ENCODE data around the gene COX4I2.
"Not testable (repeated sequence)": the region's sequence is repeated elsewhere in the genome, so short reads cannot be mapped to it uniquely, and the experiment has no call there.

COX4I2 gene

GRCh38 chr20:31643522-31643921 is 5.8 kb downstream of the COX4I2 start:
- no peak overlapping the region for H3K4me2 ChIP-seq (ENCODE audit: low read length)
- no peaks in the 10 kb centered on the region for H3K79me2 ChIP-seq (ENCODE audit: insufficient read depth, low read length)
- H3K9ac ChIP-seq (ENCODE audit: low read length), result no peak overlapping the region
- no peaks in the 10 kb centered on the region for H3K36me3 ChIP-seq (ENCODE audit: insufficient read depth, low read length)
- TF ChIP-seq CTCF (IDR thresholded peaks at IDR 0.05; ENCODE audit: low read length) (no peak), EZH2 (IDR thresholded peaks at IDR 0.05; ENCODE audit: borderline replicate concordance, low read length) (no peak)
- no peaks in the 10 kb centered on the region for H4K20me1 ChIP-seq (ENCODE audit: insufficient read depth, low read length)
- no peak overlapping the region for H3K4me3 ChIP-seq (ENCODE audit: low read depth, low read length, poor library complexity, severe bottlenecking)
- H3K27ac ChIP-seq (ENCODE audit: low read depth, low read length, poor library complexity, severe bottlenecking), result no peak overlapping the region
- no peak overlapping the region for H2AFZ ChIP-seq (ENCODE audit: low read length)
- no peaks in the 10 kb centered on the region for H3K9me3 ChIP-seq (ENCODE audit: low read length)
- no peaks in the 10 kb centered on the region for H3F3A ChIP-seq (ENCODE audit: insufficient read depth, low read length)
- H3K4me1 ChIP-seq (ENCODE audit: insufficient read depth, low read length, severe bottlenecking), result no peaks in the 10 kb centered on the region
- no peaks in the 10 kb centered on the region for H3K9me2 ChIP-seq (ENCODE audit: low read depth, low read length)
- peaks cover 6% of the 10 kb centered on the region; the same call in 1 of the 2 replicates for H3K27me3 ChIP-seq (ENCODE audit: insufficient read depth, low read length)

GRCh38 chr20:31644701-31645100 is 7.0 kb downstream of the COX4I2 start:
- Histone ChIP-seq H2AFZ (ENCODE audit: low read length) (no peak overlapping the region), H4K20me1 (ENCODE audit: insufficient read depth, low read length) (no peaks in the 10 kb centered on the region), H3K27ac (ENCODE audit: low read depth, low read length, poor library complexity, severe bottlenecking) (no peak overlapping the region), H3K9me2 (ENCODE audit: low read depth, low read length) (no peaks in the 10 kb centered on the region), H3K36me3 (ENCODE audit: insufficient read depth, low read length) (no peaks in the 10 kb centered on the region), H3K4me1 (ENCODE audit: insufficient read depth, low read length, severe bottlenecking) (no peaks in the 10 kb centered on the region), H3K79me2 (ENCODE audit: insufficient read depth, low read length) (no peaks in the 10 kb centered on the region), H3F3A (ENCODE audit: insufficient read depth, low read length) (no peaks in the 10 kb centered on the region), H3K9me3 (ENCODE audit: low read length) (no peaks in the 10 kb centered on the region), H3K9ac (ENCODE audit: low read length) (no peak overlapping the region), H3K27me3 (ENCODE audit: insufficient read depth, low read length) (peaks cover 6% of the 10 kb centered on the region; the same call in 1 of the 2 replicates), H3K4me2 (ENCODE audit: low read length) (no peak overlapping the region), H3K4me3 (ENCODE audit: low read depth, low read length, poor library complexity, severe bottlenecking) (no peak overlapping the region)
- TF ChIP-seq EZH2 (IDR thresholded peaks at IDR 0.05; ENCODE audit: borderline replicate concordance, low read length) (no peak), CTCF (IDR thresholded peaks at IDR 0.05; ENCODE audit: low read length) (no peak)

GRCh38 chr20:31648104-31648503 is 10.4 kb downstream of the COX4I2 start:
- H3K27me3 ChIP-seq (ENCODE audit: insufficient read depth, low read length); H3K4me1 ChIP-seq (ENCODE audit: insufficient read depth, low read length, severe bottlenecking); H2AFZ ChIP-seq (ENCODE audit: low read length); H3K9me2 ChIP-seq (ENCODE audit: low read depth, low read length); H3K9ac ChIP-seq (ENCODE audit: low read length); H3K4me2 ChIP-seq (ENCODE audit: low read length); H4K20me1 ChIP-seq (ENCODE audit: insufficient read depth, low read length); H3K79me2 ChIP-seq (ENCODE audit: insufficient read depth, low read length); H3K27ac ChIP-seq (ENCODE audit: low read depth, low read length, poor library complexity, severe bottlenecking); H3K36me3 ChIP-seq (ENCODE audit: insufficient read depth, low read length); H3K4me3 ChIP-seq (ENCODE audit: low read depth, low read length, poor library complexity, severe bottlenecking); H3K9me3 ChIP-seq (ENCODE audit: low read length); H3F3A ChIP-seq (ENCODE audit: insufficient read depth, low read length): not testable (repeated sequence)

GRCh38 chr20:31652917-31653396 is 15.2 kb downstream of the COX4I2 start:
- Histone ChIP-seq H3F3A (ENCODE audit: insufficient read depth, low read length) (no peaks in the 10 kb centered on the region), H3K27ac (ENCODE audit: low read depth, low read length, poor library complexity, severe bottlenecking) (no peak overlapping the region), H3K27me3 (ENCODE audit: insufficient read depth, low read length) (no peaks in the 10 kb centered on the region), H2AFZ (ENCODE audit: low read length) (no peak overlapping the region), H3K4me2 (ENCODE audit: low read length) (no peak overlapping the region), H3K4me3 (ENCODE audit: low read depth, low read length, poor library complexity, severe bottlenecking) (no peak overlapping the region), H3K9ac (ENCODE audit: low read length) (no peak overlapping the region), H3K9me2 (ENCODE audit: low read depth, low read length) (no peaks in the 10 kb centered on the region), H4K20me1 (ENCODE audit: insufficient read depth, low read length) (no peaks in the 10 kb centered on the region), H3K9me3 (ENCODE audit: low read length) (no peaks in the 10 kb centered on the region), H3K79me2 (ENCODE audit: insufficient read depth, low read length) (no peaks in the 10 kb centered on the region), H3K4me1 (ENCODE audit: insufficient read depth, low read length, severe bottlenecking) (peaks cover 7% of the 10 kb centered on the region), H3K36me3 (ENCODE audit: insufficient read depth, low read length) (no peaks in the 10 kb centered on the region)
- TF ChIP-seq EZH2 (IDR thresholded peaks at IDR 0.05; ENCODE audit: borderline replicate concordance, low read length) (no peak), CTCF (IDR thresholded peaks at IDR 0.05; ENCODE audit: low read length) (no peak)
